Lung (tissue), 12 donors: ENCODE data around the gene BICDL1. TPM values are rescaled to one million over a fixed set of nuclear protein-coding genes. Genes with fewer than 3 reads are reported as not detected.

ENCODE experiments used
- ATAC-seq: fragments of 200-7000 bp; cut with Tn5 transposase; one replicate; pipeline ENCODE4 v1.9.1; 2020; ENCODE audit warnings: moderate number of reproducible peaks; ENCODE audit not compliant: insufficient read depth, low FRiP score
- DNase-seq, 3 donors: peaks; one replicate each; pipeline ENCODE4 v3.0.0-alpha.2; 2013 to 2017
- H3K27ac ChIP-seq, 2 donors: one replicate each; pipeline ENCODE4 v1.5.1; 2013; ENCODE audit warnings: mild to moderate bottlenecking in 2 of 2, moderate library complexity in 2 of 2, control low read depth in 1 of 2, inconsistent platforms in 1 of 2, low read depth in 1 of 2, low read length in 1 of 2
- H3K27me3 ChIP-seq, 3 donors: one replicate each; pipeline ENCODE4 v1.5.1; 2013; ENCODE audit warnings: low read length in 2 of 3; ENCODE audit not compliant: control insufficient read depth in 3 of 3, insufficient read depth in 3 of 3
- H3K36me3 ChIP-seq, 4 donors: one replicate each; pipeline ENCODE4 v1.5.1; 2013; ENCODE audit warnings: low read length in 4 of 4, mild to moderate bottlenecking in 1 of 4, moderate library complexity in 1 of 4; ENCODE audit not compliant: control insufficient read depth in 4 of 4, insufficient read depth in 4 of 4
- H3K4me1 ChIP-seq, 5 donors: one replicate each; pipeline ENCODE4 v1.5.1; 2013; ENCODE audit warnings: low read length in 5 of 5, mild to moderate bottlenecking in 2 of 5, moderate library complexity in 1 of 5; ENCODE audit not compliant: control insufficient read depth in 5 of 5, insufficient read depth in 5 of 5
- H3K4me3 ChIP-seq: one replicate; pipeline ENCODE4 v1.5.1; 2013; ENCODE audit warnings: mild to moderate bottlenecking, control low read depth, moderate library complexity
- H3K9ac ChIP-seq, 2 donors: one replicate each; pipeline ENCODE4 v1.5.1; 2013; ENCODE audit warnings: low read length in 2 of 2, control low read depth in 1 of 2; ENCODE audit not compliant: insufficient read depth in 1 of 2
- H3K9me3 ChIP-seq, 4 donors: one replicate each; pipeline ENCODE4 v1.5.1; 2013; ENCODE audit warnings: low read length in 3 of 4, mild to moderate bottlenecking in 1 of 4, moderate library complexity in 1 of 4; ENCODE audit not compliant: control insufficient read depth in 4 of 4, insufficient read depth in 3 of 4
- CTCF ChIP-seq: IDR thresholded peaks from 2 replicates; pipeline ENCODE4 v1.5.1; 2012; ENCODE audit warnings: mild to moderate bottlenecking; ENCODE audit errors: control extremely low read depth, extremely low read depth
- WGBS, 2 donors: extraction: QIAGEN DNeasy Blood & Tissue Kit; methylation state at CpG; one replicate each; pipeline ENCODE4 v1.1.7; 2013; 5-methylcytosine and 5-hydroxymethylcytosine counted together
- polyA plus RNA-seq, 2 donors: library from polyadenylated mRNA; stranded (reverse); fragments of 200-250 nt; gene quantifications; one replicate each; pipeline ENCODE4 v1.2.1, GENCODE V29; 2013
- total RNA-seq, 2 donors: library from RNA; depleted of rRNA in 1 of 2; stranded (reverse); fragments of >200 nt in 1 of 2; gene quantifications; one replicate each; pipeline ENCODE4 v1.2.1, GENCODE V29; 2014 to 2021
- donor health status: control.
- donor health status: control.
- donor health status: Bipolar disorder and iron deficiency.
- donor health status: healthy.
- donor health status: DM: yes; HTN: yes; CAD: no.

The BICDL1 gene
- total and polyA plus RNA-seq, 4 donors: 5.2 to 23.7 (median 13.7) TPM

GRCh38 chr12:120079411-120080400 lies 90.7 kb downstream of the BICDL1 start:
- Histone ChIP-seq H3K9me3 (no peaks in the 10 kb centered on the region), H3K36me3 (no peaks in the 10 kb centered on the region), H3K27ac (peak overlapping the region in 1 of 2 donors; percentile 52), H3K27me3 (no peaks in the 10 kb centered on the region), H3K4me3 (no peak overlapping the region), H3K9ac (no peak overlapping the region), H3K4me1 (peaks cover 0 to 8% (median 0%) of the 10 kb centered on the region in 5 donors)
- no peak for DNase-seq
- WGBS, 2 donors: 61 to 73% methylated on average over 9 of the region's 9 CpGs
- no peak for TF ChIP-seq CTCF
- no peak for ATAC-seq

- Histone ChIP-seq H3K36me3 (no peaks in the 10 kb centered on the region), H3K27ac (no peak overlapping the region), H3K27me3 (no peaks in the 10 kb centered on the region), H3K9me3 (no peaks in the 10 kb centered on the region), H3K9ac (no peak overlapping the region), H3K4me1 (peaks cover 0 to 8% (median 0%) of the 10 kb centered on the region in 5 donors), H3K4me3 (no peak overlapping the region)
- TF ChIP-seq CTCF: no peak
- ATAC-seq: no peak
- 97% methylated on average over 2 of the region's 2 CpGs for WGBS, 2 donors
- no peak for DNase-seq
These were observed 92.6 kb downstream of the BICDL1 start for GRCh38 chr12:120081641-120082040.

- 61 to 74% methylated on average over 6 of the region's 6 CpGs for whole genome bisulfite sequencing, 2 donors
- ATAC-seq (no peak), DNase-seq (no peak)
- Histone ChIP-seq H3K27me3 (no peaks in the 10 kb centered on the region), H3K9ac (no peak overlapping the region), H3K4me3 (no peak overlapping the region), H3K4me1 (peaks cover 0 to 10% (median 0%) of the 10 kb centered on the region in 5 donors), H3K9me3 (no peaks in the 10 kb centered on the region), H3K27ac (no peak overlapping the region), H3K36me3 (no peaks in the 10 kb centered on the region)
- no peak for TF ChIP-seq CTCF
These were observed 97.0 kb downstream of the BICDL1 start for GRCh38 chr12:120085920-120086645.
